Panc1 (cell line): ENCODE data around the gene MYO1H.

ENCODE experiments used
- POLR2AphosphoS5 ChIP-seq: IDR thresholded peaks from 2 replicates; pipeline ENCODE4 v1.6.1; 2012; ENCODE audit warnings: mild to moderate bottlenecking, low read depth, low read length, moderate library complexity
- REST ChIP-seq, 2 experiments: IDR thresholded peaks; 2 replicates each; pipeline ENCODE4 v1.6.1; 2011 to 2012; ENCODE audit warnings: low read depth in 2 of 2, control low read depth in 1 of 2, low read length in 1 of 2, mild to moderate bottlenecking in 1 of 2, moderate library complexity in 1 of 2; ENCODE audit not compliant: insufficient read depth in 1 of 2
- SIN3A ChIP-seq: IDR thresholded peaks from 2 replicates; pipeline ENCODE4 v1.6.1; 2012; ENCODE audit warnings: low read depth, mild to moderate bottlenecking, low read length, moderate library complexity, borderline replicate concordance; ENCODE audit not compliant: insufficient read depth
- TCF7L2 ChIP-seq: IDR thresholded peaks from 2 replicates; pipeline ENCODE4 v1.6.1; 2011; ENCODE audit warnings: mild to moderate bottlenecking, low read depth, low read length, inconsistent platforms
- TF ChIP-seq, protein P1 (sequence below): fragments of 450-650 bp; IDR thresholded peaks from 2 replicates; pipeline ENCODE4 v1.5.1; 2017; ENCODE audit warnings: mild to moderate bottlenecking

DNA sequence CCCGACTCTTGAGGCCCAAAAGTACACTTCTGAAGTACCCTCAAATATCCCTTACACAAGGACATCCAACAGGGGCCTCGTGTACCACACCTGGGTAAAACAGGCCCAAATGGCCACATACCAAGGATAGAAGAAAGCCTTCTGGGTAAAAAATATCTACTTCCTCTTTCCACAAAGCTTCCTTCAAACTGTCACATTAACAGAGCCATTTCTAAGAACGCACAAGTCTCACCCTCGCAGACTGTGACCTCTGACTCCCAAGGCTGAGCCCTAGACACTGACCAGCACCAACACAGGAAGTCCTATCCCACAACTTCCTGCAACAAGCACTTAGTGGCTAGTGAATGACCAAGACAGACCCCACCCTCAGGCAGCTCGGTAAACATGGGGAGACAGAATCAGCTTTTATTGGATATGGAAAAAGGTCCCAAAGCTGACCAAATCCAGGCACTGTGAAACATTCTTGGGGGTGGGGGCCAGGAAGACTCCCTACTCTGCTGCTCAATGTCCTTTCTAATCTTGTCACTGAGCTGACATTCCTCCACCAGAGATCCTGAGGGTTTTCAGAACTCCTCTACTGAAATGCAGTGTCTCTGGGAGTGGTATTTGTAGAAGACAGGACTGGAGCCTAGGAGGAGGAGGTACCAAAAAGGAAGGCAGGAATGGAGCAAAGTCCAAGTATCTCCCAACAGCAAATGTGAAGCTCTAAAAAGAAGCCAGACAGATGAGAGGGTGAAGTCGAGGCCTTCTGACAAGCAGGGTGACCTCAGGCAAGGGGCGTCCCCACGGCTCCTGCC is 113.5 kb downstream of the MYO1H start:
- TF ChIP-seq, protein P1, sequence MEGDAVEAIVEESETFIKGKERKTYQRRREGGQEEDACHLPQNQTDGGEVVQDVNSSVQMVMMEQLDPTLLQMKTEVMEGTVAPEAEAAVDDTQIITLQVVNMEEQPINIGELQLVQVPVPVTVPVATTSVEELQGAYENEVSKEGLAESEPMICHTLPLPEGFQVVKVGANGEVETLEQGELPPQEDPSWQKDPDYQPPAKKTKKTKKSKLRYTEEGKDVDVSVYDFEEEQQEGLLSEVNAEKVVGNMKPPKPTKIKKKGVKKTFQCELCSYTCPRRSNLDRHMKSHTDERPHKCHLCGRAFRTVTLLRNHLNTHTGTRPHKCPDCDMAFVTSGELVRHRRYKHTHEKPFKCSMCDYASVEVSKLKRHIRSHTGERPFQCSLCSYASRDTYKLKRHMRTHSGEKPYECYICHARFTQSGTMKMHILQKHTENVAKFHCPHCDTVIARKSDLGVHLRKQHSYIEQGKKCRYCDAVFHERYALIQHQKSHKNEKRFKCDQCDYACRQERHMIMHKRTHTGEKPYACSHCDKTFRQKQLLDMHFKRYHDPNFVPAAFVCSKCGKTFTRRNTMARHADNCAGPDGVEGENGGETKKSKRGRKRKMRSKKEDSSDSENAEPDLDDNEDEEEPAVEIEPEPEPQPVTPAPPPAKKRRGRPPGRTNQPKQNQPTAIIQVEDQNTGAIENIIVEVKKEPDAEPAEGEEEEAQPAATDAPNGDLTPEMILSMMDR: no peak
- TF ChIP-seq TCF7L2: no peak
- no peak for TF ChIP-seq POLR2AphosphoS5
- no peak for TF ChIP-seq SIN3A
- no peak for TF ChIP-seq REST (IDR thresholded peaks at IDR 0.05; ENCODE audit: insufficient read depth in 1 of 2, low read depth in 2 of 2, low read length in 1 of 2)
